Adrenal gland (tissue), 12 donors: ENCODE data around the gene LSM12. TPM values are rescaled to one million over a fixed set of nuclear protein-coding genes. Genes with fewer than 3 reads are reported as not detected.

ENCODE experiments used
- DNase-seq, 7 donors: peaks; one replicate each; pipeline ENCODE4 v3.0.0-alpha.2; 2019 to 2020
- H3K27ac ChIP-seq, 5 donors: fragments of 200-600 bp; sonication (generic) in 4 of 5; 1 replicate in 3 of 5; 2 replicates in 2 of 5; pipeline versions ENCODE4 v1.5.1 to v1.8.0; 2016 to 2020; ENCODE audit warnings: mild to moderate bottlenecking in 1 of 5
- H3K27me3 ChIP-seq: fragments of 200-600 bp; 2 replicates; pipeline ENCODE4 v1.8.0; 2021
- H3K36me3 ChIP-seq, 2 donors: fragments of 200-600 bp; replicated peaks in 1 of 2; 1 replicate in 1 of 2; 2 replicates in 1 of 2; pipeline versions ENCODE4 v1.5.1 to v1.8.0; 2018 to 2022
- H3K4me1 ChIP-seq, 2 donors: fragments of 200-600 bp; replicated peaks in 1 of 2; 1 replicate in 1 of 2; 2 replicates in 1 of 2; pipeline versions ENCODE4 v1.5.1 to v1.8.0; 2018 to 2021
- H3K4me3 ChIP-seq, 4 donors: fragments of 200-600 bp; sonication (generic) in 3 of 4; one replicate each; pipeline ENCODE4 v1.5.1; 2016 to 2018
- H3K9me3 ChIP-seq, 3 donors: fragments of 200-600 bp; sonication (generic) in 1 of 3; replicated peaks in 1 of 3; 1 replicate in 2 of 3; 2 replicates in 1 of 3; pipeline versions ENCODE4 v1.5.1 to v1.8.0; 2016 to 2021
- CTCF ChIP-seq, 6 experiments: fragments of 450-650 bp in 4 of 6; fragments of 200-600 bp in 2 of 6; sonication (generic) in 1 of 6; IDR thresholded peaks; 1 replicate in 5 of 6; 2 replicates in 1 of 6; pipeline versions ENCODE4 v1.5.1 to v1.8.0; 2016 to 2021; ENCODE audit warnings: antibody characterized with exemption in 6 of 6, mild to moderate bottlenecking in 2 of 6, moderate library complexity in 1 of 6
- POLR2A ChIP-seq, 2 donors: fragments of 450-650 bp; IDR thresholded peaks; one replicate each; pipeline ENCODE4 v1.6.1; 2017; ENCODE audit warnings: antibody characterized with exemption in 2 of 2, mild to moderate bottlenecking in 2 of 2, moderate library complexity in 1 of 2
- WGBS, 4 donors: extraction: QIAGEN DNeasy Blood & Tissue Kit in 2 of 4; methylation state at CpG; one replicate each; pipeline versions ENCODE4 v1.1.5 to v1.1.7; 2013 to 2017; 5-methylcytosine and 5-hydroxymethylcytosine counted together
- intact Hi-C, 2 donors: fragments of 100-400 bp; cut with DNase I; formaldehyde crosslinking; loops; one replicate each; pipeline versions ENCODE4 v1.14.1 to v1.15.0; 2022 to 2023
- polyA plus RNA-seq, 3 donors: library from polyadenylated mRNA; stranded (reverse); fragments of 200-250 nt in 2 of 3; fragments of 350-450 nt in 1 of 3; fragmentation: Illumina TruSeq in 1 of 3; extraction: RNeasy Lipid Tissue Mini Kit (QIAGEN cat#74804) in 1 of 3; gene quantifications; one replicate each; pipeline ENCODE4 v1.2.3, GENCODE V29; 2013 to 2014
- total RNA-seq, 9 donors: library from RNA; depleted of rRNA in 4 of 9; stranded (reverse); fragments of >200 nt in 4 of 9; fragments of 120-200 nt in 1 of 9; fragmentation: NEBNext Ultra II Directional in 1 of 9; extraction: Animal tissue kit (Norgen Biotek cat#: 25700) in 1 of 9; gene quantifications; one replicate each; pipeline versions ENCODE4 v1.1.0 to v1.2.4, GENCODE V29; 2013 to 2023
- donor health status: healthy with polysubstance abuse.
- donor health status: Bipolar disorder and iron deficiency.
- donor health status: DM: yes; HTN: yes; CAD: no.
- donor health status: DM: no; HTN: no; CAD: no.
- donor health status: DM: no; HTN: no; CAD: no.
- donor health status: DM: yes; HTN: yes; CAD: no.

LSM12 gene
- total and polyA plus RNA-seq, 12 donors: 19.8 to 54.7 (median 37.3) TPM

GRCh38 chr17:44029736-44030135, 36.7 kb downstream of the LSM12 start:
- Histone ChIP-seq H3K36me3 (peaks cover 0 to 5% of the 10 kb centered on the region in 2 donors), H3K27me3 (no peaks in the 10 kb centered on the region), H3K9me3 (no peaks in the 10 kb centered on the region), H3K4me3 (no peak overlapping the region), H3K27ac (no peak overlapping the region), H3K4me1 (no peaks in the 10 kb centered on the region)
- WGBS, 4 donors: 86 to 92% (median 90%) methylated on average over 5 of the region's 5 CpGs
- TF ChIP-seq POLR2A (IDR thresholded peaks at IDR 0.05) (no peak), CTCF (IDR thresholded peaks at IDR 0.05) (no peak)
- no peak for DNase-seq
- intact Hi-C loops: no loop called here

GRCh38 chr17:44024853-44025252, 41.6 kb downstream of the LSM12 start:
- WGBS, 4 donors: 83 to 89% (median 87%) methylated on average over 4 of the region's 4 CpGs
- Histone ChIP-seq H3K4me3 (no peak overlapping the region), H3K4me1 (no peaks in the 10 kb centered on the region), H3K27me3 (no peaks in the 10 kb centered on the region), H3K36me3 (peaks cover 0 to 8% of the 10 kb centered on the region in 2 donors), H3K27ac (no peak overlapping the region), H3K9me3 (no peaks in the 10 kb centered on the region)
- DNase-seq: no peak
- intact Hi-C loops: no loop called here
- TF ChIP-seq CTCF (IDR thresholded peaks at IDR 0.05): no peak
- no peak for TF ChIP-seq POLR2A (IDR thresholded peaks at IDR 0.05)

GRCh38 chr17:44024271-44024663, 42.2 kb downstream of the LSM12 start:
- Histone ChIP-seq H3K4me1 (no peaks in the 10 kb centered on the region), H3K9me3 (no peaks in the 10 kb centered on the region), H3K4me3 (no peak overlapping the region), H3K27ac (no peak overlapping the region), H3K27me3 (no peaks in the 10 kb centered on the region), H3K36me3 (peaks cover 0 to 8% of the 10 kb centered on the region in 2 donors)
- TF ChIP-seq CTCF (IDR thresholded peaks at IDR 0.05) (no peak), POLR2A (IDR thresholded peaks at IDR 0.05) (no peak)
- WGBS, 4 donors: 76 to 84% (median 84%) methylated on average over 6 of the region's 6 CpGs; no CpG with 5 or more reads in 1 of the 4 donors
- no peak for DNase-seq
- intact Hi-C loops: no loop called here

- Histone ChIP-seq H3K27ac (no peak overlapping the region), H3K36me3 (peaks cover 0 to 8% of the 10 kb centered on the region in 2 donors), H3K4me3 (no peak overlapping the region), H3K9me3 (no peaks in the 10 kb centered on the region), H3K4me1 (no peaks in the 10 kb centered on the region), H3K27me3 (no peaks in the 10 kb centered on the region)
- no peak for DNase-seq
- TF ChIP-seq CTCF (IDR thresholded peaks at IDR 0.05): no peak
- WGBS, 4 donors: 86 to 96% (median 88%) methylated on average over 14 to 22 of the region's 22 CpGs
- intact Hi-C loops: no loop called here
Measured at GRCh38 chr17:44023545-44024270, 42.8 kb downstream of the LSM12 start.
